ENCODE data around the gene GSS.
A peak's percentile ranks its signal among the peaks of the same experiment; 100 is the strongest.

The GSS gene

GRCh38 chr20:34955231-34956040, at the start of gene GSS, which contains the start of gene MYH7B:
TSS of gene GSS (minus strand) at chr20:34955806. CDS start at chr20:34951852, 3,954 bp downstream.
TSS of gene MYH7B (plus strand) at chr20:34955868. CDS start at chr20:34978006, 22,138 bp downstream.
- DNase-seq (ENCODE audit: low read depth): peak; percentile 85
- H3K4me3 ChIP-seq (ENCODE audit: low read depth, low read length): peak within 1 kb of the TSS; percentile 80
- peak; percentile 59 for TF ChIP-seq CTCF (IDR thresholded peaks at IDR 0.05; ENCODE audit: control insufficient read depth, extremely low read depth, insufficient read depth)

GRCh38 chr20:35004749-35005462, 49.3 kb upstream of the GSS start:
- TF ChIP-seq CTCF (IDR thresholded peaks at IDR 0.05; ENCODE audit: control insufficient read depth, extremely low read depth, insufficient read depth): no peak
- H3K4me3 ChIP-seq (ENCODE audit: low read depth, low read length): no peak overlapping the region
- DNase-seq (ENCODE audit: low read depth): no peak

GRCh38 chr20:35004051-35004725, 48.6 kb upstream of the GSS start:
- DNase-seq (ENCODE audit: low read depth): no peak
- H3K4me3 ChIP-seq (ENCODE audit: low read depth, low read length): no peak overlapping the region
- TF ChIP-seq CTCF (IDR thresholded peaks at IDR 0.05; ENCODE audit: control insufficient read depth, extremely low read depth, insufficient read depth): no peak

GRCh38 chr20:35003211-35004031, 47.8 kb upstream of the GSS start:
- TF ChIP-seq CTCF (IDR thresholded peaks at IDR 0.05; ENCODE audit: control insufficient read depth, extremely low read depth, insufficient read depth): no peak
- H3K4me3 ChIP-seq (ENCODE audit: low read depth, low read length): no peak overlapping the region
- no peak for DNase-seq (ENCODE audit: low read depth)

- DNase-seq (ENCODE audit: low read depth): no peak
- no peak overlapping the region for H3K4me3 ChIP-seq (ENCODE audit: low read depth, low read length)
- no peak for TF ChIP-seq CTCF (IDR thresholded peaks at IDR 0.05; ENCODE audit: control insufficient read depth, extremely low read depth, insufficient read depth)
Measured at GRCh38 chr20:35002426-35003210, 47.0 kb upstream of the GSS start.
